OCI-LY7 (cell line): ENCODE results near the gene LRRC9. TPM values are rescaled to one million over a fixed set of nuclear protein-coding genes. Genes with fewer than 3 reads are reported as not detected.

Experiments
- BruUV-seq: library from RNA; stranded (reverse); fragments of 400-500 nt; replicated peaks from 2 replicates; lab custom pipeline; 2021; lab: Mats Ljungman, UMichigan
- CTCF ChIA-PET: fragments of 300-600 bp; sonication (Branson Sonifier 250); formaldehyde crosslinking; loops from one replicate; lab custom pipeline; 2022; ENCODE audit warnings: antibody characterized with exemption; ENCODE audit not compliant: unreplicated experiment; lab: Charles Lee
- POLR2A ChIA-PET: fragments of 300-600 bp; sonication (Branson Sonifier 250); formaldehyde crosslinking; loops from one replicate; lab custom pipeline; 2022; ENCODE audit warnings: antibody characterized with exemption; lab: Charles Lee
- DNase-seq: peaks from one replicate; pipeline ENCODE4 v3.0.0-alpha.2; 2015; ENCODE audit warnings: low spot score
- H2AFZ ChIP-seq: fragments of 200-600 bp; sonication (generic), shearing (Covaris generic); 2 replicates; pipeline ENCODE4 v1.6.1; 2014; ENCODE audit warnings: mild to moderate bottlenecking, antibody characterized with exemption, low read length, moderate library complexity
- H3K27ac ChIP-seq: fragments of 200-600 bp; sonication (generic); 2 replicates; pipeline ENCODE4 v1.5.1; 2014; ENCODE audit warnings: mixed run types, low read depth, mild to moderate bottlenecking, moderate library complexity, low read length, inconsistent platforms; ENCODE audit not compliant: poor library complexity, severe bottlenecking
- H3K36me3 ChIP-seq: fragments of 200-600 bp; sonication (generic); 2 replicates; pipeline ENCODE4 v1.6.1; 2014; ENCODE audit warnings: mild to moderate bottlenecking, antibody characterized with exemption, low read length, moderate library complexity, mixed read lengths; ENCODE audit not compliant: insufficient read depth
- H3K4me1 ChIP-seq: fragments of 200-600 bp; sonication (generic); 2 replicates; pipeline ENCODE4 v1.5.1; 2014; ENCODE audit warnings: mild to moderate bottlenecking, low read length; ENCODE audit not compliant: insufficient read depth, poor library complexity, severe bottlenecking
- H3K4me2 ChIP-seq: fragments of 200-600 bp; sonication (generic); 2 replicates; pipeline ENCODE4 v1.6.1; 2014; ENCODE audit warnings: mild to moderate bottlenecking, low read length
- H3K4me3 ChIP-seq: fragments of 200-600 bp; sonication (generic); 2 replicates; pipeline ENCODE4 v1.5.1; 2014; ENCODE audit warnings: mild to moderate bottlenecking, low read depth, low read length; ENCODE audit not compliant: poor library complexity, severe bottlenecking
- H3K79me2 ChIP-seq: fragments of 200-600 bp; sonication (generic); 2 replicates; pipeline ENCODE4 v1.6.1; 2016; ENCODE audit warnings: low read depth, mild to moderate bottlenecking, low read length, moderate library complexity, mixed read lengths; ENCODE audit not compliant: insufficient read depth
- H3K9me2 ChIP-seq: fragments of 200-600 bp; sonication (generic); 2 replicates; pipeline ENCODE4 v1.6.1; 2016; ENCODE audit warnings: mild to moderate bottlenecking, low read length, mixed read lengths; ENCODE audit not compliant: insufficient read depth
- H3K9me3 ChIP-seq: fragments of 200-600 bp; sonication (generic); 2 replicates; pipeline ENCODE4 v1.6.1; 2014; ENCODE audit warnings: mild to moderate bottlenecking, mixed run types, low read length, mixed read lengths
- H4K20me1 ChIP-seq: fragments of 200-600 bp; sonication (generic); 2 replicates; pipeline ENCODE4 v1.6.1; 2014; ENCODE audit warnings: mild to moderate bottlenecking, antibody characterized with exemption, low read length, moderate library complexity, mixed read lengths; ENCODE audit not compliant: insufficient read depth
- EZH2phosphoT487 ChIP-seq: fragments of 200-600 bp; sonication (generic); IDR thresholded peaks from 2 replicates; pipeline ENCODE4 v1.6.1; 2018; ENCODE audit warnings: low read depth, borderline replicate concordance, mild to moderate bottlenecking, mixed run types, antibody characterized with exemption, low read length, moderate library complexity, mixed read lengths
- intact Hi-C: fragments of 100-400 bp; cut with micrococcal nuclease; formaldehyde crosslinking; loops from one replicate; pipeline ENCODE4 v1.10.0; 2022; ENCODE audit not compliant: unreplicated experiment
- total RNA-seq, 2 experiments: library from RNA; depleted of rRNA in 1 of 2; stranded (reverse); fragments of >200 nt in 1 of 2; shearing (Covaris generic) in 1 of 2; gene quantifications; 2 replicates each; pipeline ENCODE4 v1.2.3, GENCODE V29; 2014 to 2022
- TF ChIP-seq, protein P1 (sequence below): fragments of 200-600 bp; sonication (generic); conservative IDR thresholded peaks from 2 replicates; pipeline ENCODE4 v1.5.1; 2014; ENCODE audit warnings: mild to moderate bottlenecking, antibody characterized with exemption, low read length, moderate library complexity, mixed read lengths

The LRRC9 gene
- total RNA-seq, 2 experiments from 2014 or later, result 0.65 TPM; not detected in 1

DNA sequence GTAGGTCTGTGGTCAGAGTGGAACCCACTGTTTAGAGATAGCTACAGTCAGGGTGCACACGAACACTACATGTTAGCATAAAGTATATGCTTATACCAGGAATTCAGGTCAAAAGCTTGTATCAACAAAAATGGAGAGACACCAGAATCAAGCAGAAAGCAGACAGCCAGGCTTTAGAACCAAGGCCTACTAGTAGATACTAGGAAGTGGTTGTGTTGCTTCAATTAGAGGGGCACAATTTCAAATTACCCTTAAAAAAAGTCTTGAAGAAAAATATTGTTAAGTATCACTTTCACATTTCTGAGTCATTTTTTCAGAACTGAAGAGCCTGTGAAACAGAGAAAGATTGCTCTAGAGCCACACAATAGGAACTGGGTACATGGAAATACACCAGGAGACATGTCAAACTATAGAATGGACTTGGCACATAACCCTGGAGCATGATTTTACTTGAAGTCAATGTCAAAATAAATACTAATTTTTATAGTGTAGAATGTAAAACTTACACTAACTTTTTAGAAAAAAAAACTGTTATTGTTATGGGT, 41.6 kb downstream of the LRRC9 start:
- Histone ChIP-seq H4K20me1 (no peaks in the 10 kb centered on the region), H3K9me3 (no peaks in the 10 kb centered on the region), H2AFZ (no peak overlapping the region), H3K4me1 (peaks cover 14% of the 10 kb centered on the region), H3K27ac (no peak overlapping the region), H3K79me2 (no peaks in the 10 kb centered on the region), H3K36me3 (no peaks in the 10 kb centered on the region), H3K9me2 (no peaks in the 10 kb centered on the region), H3K4me3 (no peak overlapping the region), H3K4me2 (no peak overlapping the region)
- no TSS peak for BruUV-seq
- intact Hi-C loops, result no loop called here
- DNase-seq, result no peak
- POLR2A ChIA-PET, result interaction anchor here (1.2 to 1.3 kb wide), 2 partner anchors 26 to 369 kb away, joined by 3 to 4 read pairs; no protein-coding TSS in a partner anchor
- TF ChIP-seq, protein P1, sequence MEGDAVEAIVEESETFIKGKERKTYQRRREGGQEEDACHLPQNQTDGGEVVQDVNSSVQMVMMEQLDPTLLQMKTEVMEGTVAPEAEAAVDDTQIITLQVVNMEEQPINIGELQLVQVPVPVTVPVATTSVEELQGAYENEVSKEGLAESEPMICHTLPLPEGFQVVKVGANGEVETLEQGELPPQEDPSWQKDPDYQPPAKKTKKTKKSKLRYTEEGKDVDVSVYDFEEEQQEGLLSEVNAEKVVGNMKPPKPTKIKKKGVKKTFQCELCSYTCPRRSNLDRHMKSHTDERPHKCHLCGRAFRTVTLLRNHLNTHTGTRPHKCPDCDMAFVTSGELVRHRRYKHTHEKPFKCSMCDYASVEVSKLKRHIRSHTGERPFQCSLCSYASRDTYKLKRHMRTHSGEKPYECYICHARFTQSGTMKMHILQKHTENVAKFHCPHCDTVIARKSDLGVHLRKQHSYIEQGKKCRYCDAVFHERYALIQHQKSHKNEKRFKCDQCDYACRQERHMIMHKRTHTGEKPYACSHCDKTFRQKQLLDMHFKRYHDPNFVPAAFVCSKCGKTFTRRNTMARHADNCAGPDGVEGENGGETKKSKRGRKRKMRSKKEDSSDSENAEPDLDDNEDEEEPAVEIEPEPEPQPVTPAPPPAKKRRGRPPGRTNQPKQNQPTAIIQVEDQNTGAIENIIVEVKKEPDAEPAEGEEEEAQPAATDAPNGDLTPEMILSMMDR, result no peak
- TF ChIP-seq EZH2phosphoT487, result no peak
- CTCF ChIA-PET, result no interaction called here

DNA sequence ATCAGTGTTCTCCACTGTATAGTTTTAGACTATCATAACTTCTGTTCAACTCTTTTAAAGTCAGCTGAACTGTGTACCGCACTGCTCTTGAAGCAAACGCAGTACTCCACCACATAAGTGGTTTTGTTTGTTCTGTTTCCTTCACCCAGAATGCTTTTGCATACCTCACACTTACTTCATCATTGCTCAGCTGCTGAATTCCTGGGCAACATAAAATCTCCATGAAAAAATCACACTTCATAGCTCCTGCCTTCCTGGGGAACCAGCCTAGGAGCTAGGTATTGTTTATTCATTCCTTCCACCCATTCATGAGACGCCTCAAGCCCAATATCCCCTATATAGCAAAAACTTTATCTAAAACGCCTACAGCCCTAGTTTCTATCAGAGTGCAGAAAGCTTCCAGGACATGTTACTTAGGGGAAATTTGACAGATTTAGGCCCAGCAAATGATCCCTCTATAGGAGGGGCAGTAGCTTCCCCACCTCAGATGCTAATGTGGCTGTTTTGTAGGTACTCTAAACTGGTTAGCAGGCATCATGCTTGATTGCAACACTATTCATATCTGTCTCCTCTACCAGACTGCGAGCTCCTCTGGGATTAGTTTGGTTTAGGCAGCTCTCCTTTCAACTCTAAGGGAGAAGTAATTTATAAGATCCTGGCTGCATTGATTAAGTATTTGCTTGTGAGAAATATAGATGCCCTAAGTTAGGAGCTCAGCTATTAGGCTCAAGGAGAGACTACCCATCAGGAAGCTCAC, 44.5 kb downstream of the LRRC9 start:
- intact Hi-C loops, result loop anchor here (1.0 to 5.0 kb wide), 6 partner anchors 98 to 598 kb away; partner anchors contain the start of gene DHRS7
- TF ChIP-seq EZH2phosphoT487, result no peak
- TF ChIP-seq, protein P1, result no peak
- H3K9me2 ChIP-seq, result no peaks in the 10 kb centered on the region
- H3K9me3 ChIP-seq, result no peaks in the 10 kb centered on the region
- H3K36me3 ChIP-seq, result no peaks in the 10 kb centered on the region
- H3K4me1 ChIP-seq, result peaks cover 14% of the 10 kb centered on the region
- BruUV-seq, result no TSS peak
- peak overlapping the region; percentile 74 for H3K4me2 ChIP-seq
- ChIA-PET POLR2A (interaction anchor here (0.6 to 5.0 kb wide), 20 partner anchors 9 to 597 kb away, joined by 3 to 44 read pairs (median 3); partner anchors contain the start of gene DHRS7), CTCF (interaction anchor here (1.0 to 1.6 kb wide), 6 partner anchors 20 to 386 kb away, joined by 3 to 13 read pairs (median 4); partner anchors contain the start of gene DHRS7)
- H4K20me1 ChIP-seq, result no peaks in the 10 kb centered on the region
- H3K79me2 ChIP-seq, result no peaks in the 10 kb centered on the region
- H3K27ac ChIP-seq, result peak overlapping the region; percentile 73
- H3K4me3 ChIP-seq, result peak overlapping the region; percentile 56
- DNase-seq, result peak; percentile 15
- H2AFZ ChIP-seq, result peak overlapping the region; percentile 94
